Prostate gland (tissue), 2 donors: ENCODE data around the gene NUMBL. TPM values are rescaled to one million over a fixed set of nuclear protein-coding genes. Genes with fewer than 3 reads are reported as not detected.

ENCODE experiments used
- DNase-seq: peaks from one replicate; pipeline ENCODE4 v3.0.0-alpha.2; 2019; ENCODE audit warnings: low spot score
- H3K27ac ChIP-seq, 2 donors: fragments of 200-600 bp; sonication (generic); 2 replicates each; pipeline ENCODE4 v1.5.1; 2017 to 2019
- H3K27me3 ChIP-seq: fragments of 200-600 bp; sonication (generic); replicated peaks from 2 replicates; pipeline ENCODE4 v1.5.1; 2019; ENCODE audit not compliant: insufficient read depth
- H3K36me3 ChIP-seq, 2 donors: fragments of 200-600 bp; sonication (generic); 1 replicate in 1 of 2; 2 replicates in 1 of 2; pipeline versions ENCODE4 v1.5.1 to v1.8.1; 2017 to 2019
- H3K4me1 ChIP-seq: fragments of 200-600 bp; sonication (generic); replicated peaks from 2 replicates; pipeline ENCODE4 v1.5.1; 2019
- H3K4me3 ChIP-seq, 2 donors: fragments of 200-600 bp; sonication (generic); 2 replicates each; pipeline ENCODE4 v1.5.1; 2017 to 2019
- H3K9me3 ChIP-seq: fragments of 200-600 bp; sonication (generic); 2 replicates; pipeline ENCODE4 v1.5.1; 2017
- CTCF ChIP-seq, 4 experiments: fragments of 200-600 bp in 2 of 4; fragments of 450-650 bp in 2 of 4; sonication (generic) in 2 of 4; IDR thresholded peaks; 1 replicate in 3 of 4; 2 replicates in 1 of 4; pipeline ENCODE4 v1.5.1; 2016 to 2019; ENCODE audit warnings: antibody characterized with exemption in 4 of 4, mild to moderate bottlenecking in 2 of 4, moderate library complexity in 2 of 4
- POLR2A ChIP-seq: fragments of 450-650 bp; IDR thresholded peaks from one replicate; pipeline ENCODE4 v1.6.1; 2016; ENCODE audit warnings: antibody characterized with exemption, mild to moderate bottlenecking
- POLR2AphosphoS5 ChIP-seq: sonication (generic); formaldehyde crosslinking; IDR thresholded peaks from one replicate; pipeline ENCODE4 v1.6.1; 2017; ENCODE audit warnings: antibody characterized with exemption
- WGBS: methylation state at CpG from one replicate; pipeline ENCODE4 v1.1.5; 2018; 5-methylcytosine and 5-hydroxymethylcytosine counted together
- intact Hi-C: fragments of 100-400 bp; cut with DNase I; formaldehyde crosslinking; loops from one replicate; pipeline ENCODE4 v1.14.2; 2022
- total RNA-seq, 2 donors: library from RNA; depleted of rRNA; stranded (reverse); fragments of >200 nt; gene quantifications; one replicate each; pipeline ENCODE4 v1.1.0, GENCODE V29; 2016

NUMBL gene
- total RNA-seq, 2 donors from 2014 or later: 24.3 to 102 TPM

- Histone ChIP-seq H3K27me3 (no peaks in the 10 kb centered on the region), H3K27ac (no peak overlapping the region), H3K4me1 (peaks cover 3% of the 10 kb centered on the region), H3K4me3 (no peak overlapping the region), H3K9me3 (no peaks in the 10 kb centered on the region), H3K36me3 (peaks cover 0 to 4% of the 10 kb centered on the region in 2 donors)
- no peak for TF ChIP-seq CTCF (IDR thresholded peaks at IDR 0.05)
- no peak for TF ChIP-seq POLR2A
- TF ChIP-seq POLR2AphosphoS5: no peak
- intact Hi-C loops: loop anchor here (5.0 to 10.0 kb wide), 3 partner anchors 85 to 168 kb away; partner anchors contain the start of genes BLVRB and SPTBN4
- no peak for DNase-seq
- 80% methylated on average over 3 of the region's 3 CpGs for WGBS
Measured at GRCh38 chr19:40632311-40633036, 58.0 kb downstream of the NUMBL start.

- DNase-seq: no peak
- H3K36me3 ChIP-seq: peaks cover 6 to 7% of the 10 kb centered on the region in 2 donors
- H3K27ac ChIP-seq: no peak overlapping the region
- intact Hi-C loops: loop anchor here (5.0 to 10.0 kb wide), 3 partner anchors 83 to 166 kb away; partner anchors contain the start of genes BLVRB and SPTBN4
- no peak overlapping the region for H3K4me3 ChIP-seq
- peaks cover 3% of the 10 kb centered on the region for H3K4me1 ChIP-seq
- no peaks in the 10 kb centered on the region for H3K27me3 ChIP-seq
- no peaks in the 10 kb centered on the region for H3K9me3 ChIP-seq
- WGBS: 62% methylated on average over 16 of the region's 16 CpGs
- TF ChIP-seq POLR2AphosphoS5 (no peak), POLR2A (no peak), CTCF (IDR thresholded peaks at IDR 0.05) (no peak)
Measured at GRCh38 chr19:40630571-40631160, 59.8 kb downstream of the NUMBL start.

GRCh38 chr19:40629346-40629745 lies 61.1 kb downstream of the NUMBL start:
- H3K4me1 ChIP-seq: peaks cover 3% of the 10 kb centered on the region
- TF ChIP-seq CTCF (IDR thresholded peaks at IDR 0.05) (no peak), POLR2AphosphoS5 (no peak), POLR2A (no peak)
- H3K27me3 ChIP-seq: no peaks in the 10 kb centered on the region
- H3K27ac ChIP-seq: no peak overlapping the region
- peaks cover 6 to 7% of the 10 kb centered on the region in 2 donors for H3K36me3 ChIP-seq
- intact Hi-C loops: no loop called here
- WGBS: 96% methylated on average over 42 of the region's 42 CpGs
- no peak for DNase-seq
- H3K4me3 ChIP-seq: no peak overlapping the region
- no peaks in the 10 kb centered on the region for H3K9me3 ChIP-seq

GRCh38 chr19:40627486-40628279 lies 62.8 kb downstream of the NUMBL start:
- 90% methylated on average over 39 of the region's 39 CpGs for WGBS
- H3K36me3 ChIP-seq: peaks cover 6 to 7% of the 10 kb centered on the region in 2 donors
- H3K4me1 ChIP-seq: no peaks in the 10 kb centered on the region
- H3K4me3 ChIP-seq: no peak overlapping the region
- no peak overlapping the region for H3K27ac ChIP-seq
- H3K9me3 ChIP-seq: no peaks in the 10 kb centered on the region
- no peaks in the 10 kb centered on the region for H3K27me3 ChIP-seq
- no peak for DNase-seq
- intact Hi-C loops: no loop called here
- TF ChIP-seq POLR2AphosphoS5 (no peak), CTCF (IDR thresholded peaks at IDR 0.05) (no peak)
